GM23248 (cell line): ENCODE measurements around the gene RAB17. TPM values are rescaled to one million over a fixed set of nuclear protein-coding genes. Genes with fewer than 3 reads are reported as not detected.

Experiments used
- DNase-seq: peaks from one replicate; pipeline ENCODE4 v3.0.0-alpha.2; 2015
- H2AFZ ChIP-seq: fragments of 200-600 bp; sonication (generic); 2 replicates; pipeline ENCODE4 v1.6.1; 2016; ENCODE audit warnings: antibody characterized with exemption
- H3F3A ChIP-seq: fragments of 200-600 bp; sonication (generic); 2 replicates; pipeline ENCODE4 v1.6.1; 2016; ENCODE audit warnings: mild to moderate bottlenecking, antibody characterized with exemption, mixed run types; ENCODE audit not compliant: insufficient read depth
- H3K27ac ChIP-seq: fragments of 200-600 bp; sonication (generic); 2 replicates; pipeline ENCODE4 v1.5.1; 2016; ENCODE audit warnings: mild to moderate bottlenecking
- H3K27me3 ChIP-seq: fragments of 200-600 bp; sonication (generic); replicated peaks from 2 replicates; pipeline ENCODE4 v1.6.1; 2016; ENCODE audit warnings: mild to moderate bottlenecking; ENCODE audit not compliant: insufficient read depth
- H3K36me3 ChIP-seq: fragments of 200-600 bp; sonication (generic); 2 replicates; pipeline ENCODE4 v1.6.1; 2016; ENCODE audit warnings: low read depth, mild to moderate bottlenecking
- H3K4me1 ChIP-seq: fragments of 200-600 bp; sonication (generic); 2 replicates; pipeline ENCODE4 v1.6.1; 2016; ENCODE audit warnings: mild to moderate bottlenecking; ENCODE audit not compliant: insufficient read depth
- H3K4me2 ChIP-seq: fragments of 200-600 bp; sonication (generic); one replicate; pipeline ENCODE4 v1.6.1; 2016; ENCODE audit warnings: mild to moderate bottlenecking; ENCODE audit not compliant: unreplicated experiment
- H3K4me3 ChIP-seq: fragments of 200-600 bp; sonication (generic); 2 replicates; pipeline ENCODE4 v1.5.1; 2016; ENCODE audit warnings: mild to moderate bottlenecking
- H3K79me2 ChIP-seq: fragments of 200-600 bp; sonication (generic); 2 replicates; pipeline ENCODE4 v1.6.1; 2016; ENCODE audit warnings: mild to moderate bottlenecking; ENCODE audit not compliant: insufficient read depth
- H3K9ac ChIP-seq: fragments of 200-600 bp; sonication (generic); 2 replicates; pipeline ENCODE4 v1.6.1; 2016; ENCODE audit warnings: mild to moderate bottlenecking
- H3K9me2 ChIP-seq: fragments of 200-600 bp; sonication (generic); 2 replicates; pipeline ENCODE4 v1.6.1; 2016; ENCODE audit warnings: mixed run types, mild to moderate bottlenecking, moderate library complexity; ENCODE audit not compliant: insufficient read depth
- H3K9me3 ChIP-seq: fragments of 200-600 bp; sonication (generic); one replicate; pipeline ENCODE4 v1.6.1; 2017; ENCODE audit warnings: low read depth
- H4K20me1 ChIP-seq: fragments of 200-600 bp; sonication (generic); 2 replicates; pipeline ENCODE4 v1.6.0; 2016; ENCODE audit not compliant: insufficient read depth
- EZH2 ChIP-seq: fragments of 200-600 bp; sonication (generic); IDR thresholded peaks from 2 replicates; pipeline ENCODE4 v1.6.1; 2018; ENCODE audit warnings: antibody characterized with exemption, mild to moderate bottlenecking; ENCODE audit not compliant: insufficient read depth, poor library complexity, severe bottlenecking
- EZH2phosphoT487 ChIP-seq: fragments of 200-600 bp; sonication (generic); IDR thresholded peaks from 2 replicates; pipeline ENCODE4 v1.6.1; 2018; ENCODE audit warnings: antibody characterized with exemption, moderate library complexity, mild to moderate bottlenecking, low read depth; ENCODE audit not compliant: insufficient read depth
- WGBS, 2 experiments: methylation state at CpG; one replicate each; pipeline ENCODE4 v1.1.6; 2015 to 2017; ENCODE audit warnings: low lambda C conversion rate in 2 of 2, low coverage in 1 of 2; ENCODE audit errors: missing lambda C conversion rate in 2 of 2; 5-methylcytosine and 5-hydroxymethylcytosine counted together
- in situ Hi-C: fragments of 300-500 bp; cut with MboI; formaldehyde crosslinking; loops from 2 replicates; pipeline ENCODE4 v1.15.0; 2020
- polyA plus RNA-seq: library from polyadenylated mRNA; unstranded; fragments of >200 nt; fragmentation: Nextera tagmentation; extraction: Ambion mirVana; gene quantifications from 2 replicates; pipeline ENCODE4 v1.2.1, GENCODE V29; 2016
- total RNA-seq: library from RNA; depleted of rRNA; stranded (reverse); fragments of >200 nt; shearing (Covaris generic); gene quantifications from 2 replicates; pipeline ENCODE4 v1.2.3, GENCODE V29; 2014

The RAB17 gene
- total and polyA plus RNA-seq, 2 experiments from 2014 or later = 1.7 TPM; not detected in 1

- H3K9ac ChIP-seq = no peak overlapping the region
- no peaks in the 10 kb centered on the region for H3K36me3 ChIP-seq
- H3K79me2 ChIP-seq = no peaks in the 10 kb centered on the region
- H3K4me2 ChIP-seq = no peak overlapping the region
- H3F3A ChIP-seq = no peaks in the 10 kb centered on the region
- in situ Hi-C loops = loop anchor here (25.0 kb wide), 1 partner anchor 685 kb away; no protein-coding TSS in a partner anchor
- no peak overlapping the region for H3K4me3 ChIP-seq
- DNase-seq = no peak
- no peaks in the 10 kb centered on the region for H3K9me3 ChIP-seq
- H2AFZ ChIP-seq = no peak overlapping the region
- no peaks in the 10 kb centered on the region for H3K27me3 ChIP-seq
- peaks cover 6% of the 10 kb centered on the region for H3K4me1 ChIP-seq
- WGBS, 2 experiments = 91 to 93% methylated on average over 9 of the region's 9 CpGs
- no peak overlapping the region for H3K27ac ChIP-seq
- no peaks in the 10 kb centered on the region for H3K9me2 ChIP-seq
- no peak for TF ChIP-seq EZH2
- no peaks in the 10 kb centered on the region for H4K20me1 ChIP-seq
Measured at GRCh38 chr2:237576974-237577373, 13.6 kb downstream of the RAB17 start.

DNA sequence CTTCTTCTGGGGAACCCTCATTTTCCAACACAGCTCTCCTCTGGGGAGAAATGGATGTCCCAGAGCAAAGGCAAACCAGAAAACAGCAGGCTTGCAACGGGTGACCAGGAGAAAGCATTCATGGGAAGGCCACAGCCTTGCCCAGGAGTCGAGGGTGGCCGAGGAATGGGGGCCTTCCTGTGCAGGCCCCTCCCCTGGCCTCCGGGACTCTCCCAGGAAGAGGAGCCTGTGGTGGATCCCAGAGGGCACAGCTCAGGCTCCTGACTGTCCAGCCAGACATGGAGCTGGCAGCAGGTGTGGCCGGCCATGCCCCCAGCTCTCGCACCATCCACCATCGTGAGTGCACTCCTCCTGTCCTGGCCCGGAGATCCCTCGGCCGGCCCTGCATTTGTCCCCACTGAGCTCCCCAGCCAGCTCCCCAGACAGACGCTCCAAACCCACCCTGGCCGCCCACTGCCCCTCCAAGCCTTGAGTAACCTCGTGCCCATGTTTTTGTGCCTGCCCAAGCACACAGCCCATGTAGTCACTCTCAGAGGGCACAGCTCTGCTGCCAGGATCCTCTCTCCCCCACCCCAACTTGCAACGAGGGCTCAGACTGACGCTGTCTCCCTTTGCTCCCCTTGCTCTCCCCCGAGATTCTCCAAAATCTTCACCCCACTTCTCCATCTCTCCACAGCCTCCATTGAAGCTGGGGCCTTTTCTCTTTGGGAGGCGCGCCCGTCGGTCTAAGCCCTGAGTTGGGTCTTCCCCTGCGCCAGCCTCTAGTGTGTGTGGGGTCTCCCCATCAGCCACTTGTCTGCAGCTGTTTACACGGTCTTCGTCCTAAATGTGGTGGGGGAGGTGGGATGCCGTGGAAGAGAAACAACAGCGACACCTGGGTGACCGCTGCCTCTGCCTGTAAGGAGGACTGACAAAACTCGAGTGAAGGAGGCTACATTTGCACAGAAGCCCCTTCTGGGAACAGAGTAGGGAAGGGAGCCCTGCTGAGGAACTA, 14.4 kb downstream of the RAB17 start:
- no peaks in the 10 kb centered on the region for H3K27me3 ChIP-seq
- no peak overlapping the region for H3K27ac ChIP-seq
- no peaks in the 10 kb centered on the region for H3F3A ChIP-seq
- WGBS, 2 experiments = 85 to 92% methylated on average over 22 to 27 of the region's 27 CpGs
- no peaks in the 10 kb centered on the region for H3K36me3 ChIP-seq
- H3K9me2 ChIP-seq = no peaks in the 10 kb centered on the region
- in situ Hi-C loops = loop anchor here (25.0 kb wide), 1 partner anchor 686 kb away; no protein-coding TSS in a partner anchor
- no peaks in the 10 kb centered on the region for H3K79me2 ChIP-seq
- DNase-seq = no peak
- no peak overlapping the region for H3K9ac ChIP-seq
- H3K4me1 ChIP-seq = peaks cover 6% of the 10 kb centered on the region
- H3K4me3 ChIP-seq = no peak overlapping the region
- no peaks in the 10 kb centered on the region for H4K20me1 ChIP-seq
- H2AFZ ChIP-seq = no peak overlapping the region
- H3K4me2 ChIP-seq = no peak overlapping the region
- TF ChIP-seq EZH2phosphoT487 (no peak), EZH2 (no peak)
- no peaks in the 10 kb centered on the region for H3K9me3 ChIP-seq

- H4K20me1 ChIP-seq = no peaks in the 10 kb centered on the region
- H3K36me3 ChIP-seq = no peaks in the 10 kb centered on the region
- H3K79me2 ChIP-seq = no peaks in the 10 kb centered on the region
- H2AFZ ChIP-seq = no peak overlapping the region
- H3K9me3 ChIP-seq = no peaks in the 10 kb centered on the region
- H3K9me2 ChIP-seq = no peaks in the 10 kb centered on the region
- in situ Hi-C loops = loop anchor here (25.0 kb wide), 2 partner anchors 413 to 687 kb away; no protein-coding TSS in a partner anchor
- H3K4me1 ChIP-seq = peaks cover 6% of the 10 kb centered on the region
- 71 to 72% methylated on average over 24 to 25 of the region's 25 CpGs for WGBS, 2 experiments
- no peak overlapping the region for H3K4me3 ChIP-seq
- TF ChIP-seq EZH2 (no peak), EZH2phosphoT487 (no peak)
- H3F3A ChIP-seq = no peaks in the 10 kb centered on the region
- no peak for DNase-seq
- no peaks in the 10 kb centered on the region for H3K27me3 ChIP-seq
- no peak overlapping the region for H3K9ac ChIP-seq
- no peak overlapping the region for H3K27ac ChIP-seq
- H3K4me2 ChIP-seq = no peak overlapping the region
Measured at GRCh38 chr2:237574894-237575868, 15.4 kb downstream of the RAB17 start.

GRCh38 chr2:237574467-237574866, 16.1 kb downstream of the RAB17 start:
- Histone ChIP-seq H3K4me1 (peaks cover 6% of the 10 kb centered on the region), H3K9ac (no peak overlapping the region), H3F3A (no peaks in the 10 kb centered on the region), H2AFZ (no peak overlapping the region), H3K9me2 (no peaks in the 10 kb centered on the region), H3K4me3 (no peak overlapping the region), H3K27ac (no peak overlapping the region), H3K27me3 (no peaks in the 10 kb centered on the region), H3K79me2 (no peaks in the 10 kb centered on the region), H3K4me2 (no peak overlapping the region), H3K36me3 (no peaks in the 10 kb centered on the region), H4K20me1 (no peaks in the 10 kb centered on the region), H3K9me3 (no peaks in the 10 kb centered on the region)
- TF ChIP-seq EZH2phosphoT487 = no peak
- no peak for TF ChIP-seq EZH2
- in situ Hi-C loops = loop anchor here (25.0 kb wide), 1 partner anchor 412 kb away; no protein-coding TSS in a partner anchor
- 88 to 90% methylated on average over 9 of the region's 9 CpGs for WGBS, 2 experiments
- DNase-seq = no peak
